Endometrial microvascular endothelial cells (primary cell): Measurements from ENCODE around the gene TRIM26. TPM values are rescaled to one million over a fixed set of nuclear protein-coding genes. Genes with fewer than 3 reads are reported as not detected.
"Not testable (repeated sequence)": the region's sequence is repeated elsewhere in the genome, so short reads cannot be mapped to it uniquely, and the experiment has no call there.

Source experiments
- in situ Hi-C: cut with HindIII; loops from 2 replicates; pipeline ENCODE4 v1.10.0; 2017; ENCODE audit warnings: low sequenced_read_pairs, low pct_unique_long_range_greater_than_20kb; ENCODE audit errors: inconsistent ontology term
- total RNA-seq: library from RNA; depleted of rRNA; stranded (reverse); fragments of >200 nt; gene quantifications from one replicate; pipeline ENCODE4 v1.2.3, GENCODE V29; 2015; ENCODE audit errors: inconsistent ontology term

The TRIM26 gene
- total RNA-seq, 1 donor from 2014 or later: 62.9 TPM

- in situ Hi-C loops: no loop called here
These were observed 70.5 kb downstream of the TRIM26 start for GRCh38 chr6:30142665-30143064.

- in situ Hi-C loops: not testable (repeated sequence)
These were observed 73.0 kb downstream of the TRIM26 start for GRCh38 chr6:30140240-30140639.

DNA sequence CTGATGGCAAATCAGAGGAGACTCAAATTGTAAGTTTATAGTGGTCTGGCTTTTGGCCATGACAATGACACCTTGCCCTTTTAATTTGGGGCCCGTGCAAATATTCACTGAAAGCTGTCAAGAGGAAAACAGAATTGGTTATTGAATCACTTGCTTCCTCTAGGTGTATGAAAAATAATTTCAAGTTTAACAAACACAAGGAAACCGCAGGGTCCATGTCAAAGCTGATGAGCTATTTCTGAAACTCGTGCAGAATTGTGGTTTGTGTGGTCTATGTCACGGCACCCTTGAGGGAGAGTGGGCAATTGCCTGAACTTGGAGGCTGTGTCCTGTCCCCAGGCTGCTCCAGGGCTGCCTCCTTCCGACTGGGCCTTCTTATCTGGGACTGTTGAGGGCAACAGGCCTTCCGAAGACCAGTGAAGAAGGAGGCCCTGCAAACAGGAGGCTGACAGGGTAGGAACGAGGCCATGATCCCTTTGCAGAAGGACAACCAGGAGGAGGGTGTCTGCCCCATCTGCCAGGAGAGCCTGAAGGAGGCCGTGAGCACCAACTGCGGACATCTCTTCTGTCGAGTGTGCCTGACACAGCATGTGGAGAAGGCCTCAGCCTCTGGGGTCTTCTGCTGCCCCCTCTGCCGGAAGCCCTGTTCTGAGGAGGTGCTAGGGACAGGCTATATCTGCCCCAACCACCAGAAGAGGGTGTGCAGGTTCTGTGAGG, 76.5 kb downstream of the TRIM26 start:
- in situ Hi-C loops: no loop called here

DNA sequence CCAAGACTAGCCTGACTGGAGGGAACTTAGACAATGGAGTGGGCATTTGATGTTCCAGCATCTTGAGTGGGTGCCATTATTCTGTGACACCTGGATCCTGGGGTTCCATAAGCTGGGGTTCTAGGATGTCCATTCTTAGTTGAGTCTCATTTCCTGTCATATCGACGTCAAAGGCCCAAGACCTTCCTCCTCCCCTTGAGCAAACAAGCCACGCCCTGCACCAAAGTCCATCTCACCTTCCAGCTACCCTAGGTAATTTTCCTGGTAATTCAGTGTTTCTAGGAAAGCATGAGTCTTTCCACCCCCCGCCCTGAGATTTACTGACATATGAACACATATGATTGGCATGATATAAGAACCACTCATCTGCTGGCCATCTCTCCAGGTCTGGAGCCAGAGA, 77.4 kb downstream of the TRIM26 start, which contains the start of gene TRIM40:
TRIM40 (plus strand) TSS at position 384 of the 400 bp plus-strand sequence. CDS start 897 bp downstream, outside the sequence.
- in situ Hi-C loops: no loop called here

GRCh38 chr6:30135147-30135546, 78.1 kb downstream of the TRIM26 start:
- in situ Hi-C loops: no loop called here

Other genes starting within 250 kb of the TRIM26 start
- 52.0 TPM for gene POLR1H, start 152.1 kb downstream of the TRIM26 start, total RNA-seq
- gene PPP1R11, start 146.2 kb downstream of the TRIM26 start, total RNA-seq: 37.1 TPM
- not detected for gene RNF39, start 137.6 kb downstream of the TRIM26 start, total RNA-seq
- gene TRIM31, start 100.3 kb downstream of the TRIM26 start, total RNA-seq: not detected
- gene TRIM40, start 77.3 kb downstream of the TRIM26 start, total RNA-seq: not detected
- gene TRIM10, start 52.2 kb downstream of the TRIM26 start, total RNA-seq: not detected
- not detected for gene TRIM15, start 49.9 kb downstream of the TRIM26 start, total RNA-seq
- gene TRIM39, start 113.5 kb upstream of the TRIM26 start, total RNA-seq: 10.2 TPM
- 78.4 TPM for gene RPP21, start 131.8 kb upstream of the TRIM26 start, total RNA-seq